ENCODE measurements around the gene PDS5B. TPM values are rescaled to one million over a fixed set of nuclear protein-coding genes. Genes with fewer than 3 reads are reported as not detected.

PDS5B gene
- total and polyA plus RNA-seq, 2 of the 8 experiments (the other 6 are each of a cell fraction or from before 2014, with no cell fraction given): 5.5 to 54.6 TPM

DNA sequence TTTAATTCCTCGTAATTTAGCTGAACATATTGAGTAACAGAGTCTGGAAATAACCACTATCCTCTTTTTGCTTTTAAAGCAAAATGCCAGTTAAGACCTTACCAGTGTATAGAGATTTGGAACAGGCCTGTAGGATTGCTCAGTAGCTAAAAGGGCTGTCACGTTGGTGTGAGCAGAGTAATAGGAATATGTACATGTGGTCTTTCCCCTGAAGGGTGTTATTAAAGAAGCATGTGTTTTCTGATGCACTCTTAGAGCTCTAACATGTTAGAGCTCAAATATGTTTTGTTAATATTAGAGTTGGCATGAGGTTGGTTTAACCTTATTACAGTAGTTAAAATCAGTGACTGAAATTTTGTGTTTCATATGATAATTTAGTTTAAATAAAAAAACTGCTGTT lies 172.9 kb downstream of the PDS5B start:
- Histone ChIP-seq H3K27ac (ENCODE audit: low read depth, low read length) (no peak overlapping the region), H3K9me3 (ENCODE audit: insufficient read depth in 2 of 2, low read depth in 1 of 2, low read length in 1 of 2) (no peaks in the 10 kb centered on the region), H3K79me2 (ENCODE audit: control insufficient read depth in 1 of 2, insufficient read depth in 2 of 2, low read length in 2 of 2) (no peaks in the 10 kb centered on the region), H3K36me3 (ENCODE audit: control insufficient read depth in 2 of 4, insufficient read depth in 4 of 4, low read length in 3 of 4) (peaks cover 0 to 18% (median 7%) of the 10 kb centered on the region in 4 experiments; a peak in 6 of 8 replicates), H3K14ac (ENCODE audit: insufficient read length) (no peak overlapping the region), H3K9ac (replicated peaks in 1 of 4; ENCODE audit: extremely low read depth in 1 of 4, low read depth in 3 of 4, low read length in 3 of 4) (no peak overlapping the region), H2BK20ac (ENCODE audit: low read length) (no peak overlapping the region), H3K56ac (replicated peaks; ENCODE audit: insufficient read length, low read depth, low read length) (no peak overlapping the region), H4K20me1 (replicated peaks in 1 of 2; ENCODE audit: control insufficient read depth in 1 of 2, insufficient read depth in 2 of 2, low read length in 2 of 2) (peaks cover 0 to 2% of the 10 kb centered on the region in 2 experiments), H2BK5ac (ENCODE audit: low read depth, low read length) (no peak overlapping the region), H3K4me2 (ENCODE audit: insufficient read depth in 1 of 2, low read depth in 2 of 2, low read length in 2 of 2) (no peak overlapping the region), H4K5ac (ENCODE audit: insufficient read length, low read depth, low read length) (no peak overlapping the region), H2BK15ac (ENCODE audit: low read length) (no peak overlapping the region), H2BK12ac (ENCODE audit: low read depth, low read length) (no peak overlapping the region), H3K18ac (ENCODE audit: extremely low read depth, low read length) (no peak overlapping the region), H3K23me2 (ENCODE audit: low read depth, low read length) (no peaks in the 10 kb centered on the region), H3K4ac (replicated peaks; ENCODE audit: insufficient read length, low read depth, low read length) (no peak overlapping the region), H2AK5ac (ENCODE audit: low read depth, low read length) (no peak overlapping the region), H3K27me3 (replicated peaks in 1 of 4; ENCODE audit: control insufficient read depth in 3 of 4, extremely low read depth in 1 of 4, insufficient read depth in 3 of 4, low read length in 3 of 4) (no peaks in the 10 kb centered on the region), H3K4me3 (ENCODE audit: extremely low read depth in 1 of 4, insufficient read depth in 2 of 4, low read depth in 3 of 4, low read length in 4 of 4) (no peak overlapping the region), H3K79me1 (ENCODE audit: low read depth, low read length) (no peaks in the 10 kb centered on the region), H3K4me1 (replicated peaks in 1 of 4; ENCODE audit: control insufficient read depth in 3 of 4, insufficient read depth in 4 of 4, low read length in 3 of 4) (no peaks in the 10 kb centered on the region), H3K23ac (ENCODE audit: insufficient read length) (no peak overlapping the region), H4K8ac (ENCODE audit: extremely low read depth, insufficient read depth, low read length) (no peak overlapping the region), H2AFZ (ENCODE audit: low read length) (no peak overlapping the region), H4K91ac (replicated peaks; ENCODE audit: insufficient read length, low read length) (no peak overlapping the region), H2BK120ac (replicated peaks; ENCODE audit: low read depth, low read length) (no peak overlapping the region)
- no peak for DNase-seq (ENCODE audit: low read depth in 1 of 2, low spot score in 2 of 2)
- ChIA-PET POLR2A (ENCODE audit: partially characterized antibody) (no interaction called here), CTCF (ENCODE audit: partially characterized antibody) (interaction anchor here (0.5 to 0.6 kb wide), 2 partner anchors 191 to 1031 kb away, joined by 3 read pairs; no protein-coding TSS in a partner anchor)
- WGBS, 2 experiments (ENCODE audit: extremely low coverage in 1 of 2, insufficient coverage in 1 of 2, insufficient read length in 1 of 2, insufficient replicate concordance in 2 of 2, low coverage in 1 of 2, low lambda C conversion rate in 2 of 2, missing lambda C conversion rate in 1 of 2): 86% methylated on average over 2 of the region's 2 CpGs; no CpG with 5 or more reads in 1 of the 2 experiments
- TF ChIP-seq EGR1 (IDR thresholded peaks at IDR 0.05; ENCODE audit: borderline replicate concordance, low read depth, low read length) (no peak), CTBP2 (IDR thresholded peaks at IDR 0.05; ENCODE audit: borderline replicate concordance, insufficient read depth, insufficient read length, low read length) (no peak), GABPA (IDR thresholded peaks at IDR 0.05; ENCODE audit: borderline replicate concordance, insufficient read depth, low read length) (no peak), CBX5 (IDR thresholded peaks at IDR 0.05; ENCODE audit: low read depth, low read length) (no peak), POU5F1 (IDR thresholded peaks at IDR 0.05; ENCODE audit: low read depth, low read length) (no peak), NANOG (IDR thresholded peaks at IDR 0.05; ENCODE audit: insufficient read depth, low read depth, low read length, poor library complexity, severe bottlenecking) (no peak), EP300 (IDR thresholded peaks at IDR 0.05; ENCODE audit: borderline replicate concordance in 1 of 2, low read depth in 2 of 2, low read length in 2 of 2) (no peak), BCL11A (IDR thresholded peaks at IDR 0.05; ENCODE audit: low read depth in 2 of 2, low read length in 2 of 2) (no peak), NRF1 (IDR thresholded peaks at IDR 0.05; ENCODE audit: low read depth, low read length) (no peak), TAF7 (optimal IDR thresholded peaks at IDR 0.05; ENCODE audit: borderline replicate concordance, low read depth, low read length) (no peak), RXRA (IDR thresholded peaks at IDR 0.05; ENCODE audit: insufficient read depth, low read depth, low read length) (no peak), JUND (IDR thresholded peaks at IDR 0.05; ENCODE audit: low read length) (no peak), BACH1 (IDR thresholded peaks at IDR 0.05; ENCODE audit: low read length) (no peak)
- FAIRE-seq: no peak

Data from H1 (cell line).